ENCODE results near the gene IGFBP6. TPM values are rescaled to one million over a fixed set of nuclear protein-coding genes. Genes with fewer than 3 reads are reported as not detected.
"Not testable (repeated sequence)": the region's sequence is repeated elsewhere in the genome, so short reads cannot be mapped to it uniquely, and the experiment has no call there.

IGFBP6 gene
- total RNA-seq, 1 experiment from 2014 or later: 6.4 TPM

GRCh38 chr12:53095596-53095895 lies 1.9 kb upstream of the IGFBP6 start:
- not testable (repeated sequence) for H3K36me3 Mint-ChIP-seq; H3K9me3 Mint-ChIP-seq; H3K4me3 Mint-ChIP-seq; DNase-seq (ENCODE audit: low spot score); ATAC-seq; H3K27ac Mint-ChIP-seq
- POLR2A ChIA-PET: interaction anchor here (1.2 kb wide), 1 partner anchor 120 kb away, joined by 3 read pairs; no protein-coding TSS in a partner anchor
- Mint-ChIP-seq H3K4me1 (peaks cover 42% of the 10 kb centered on the region), H3K27me3 (ENCODE audit: low read depth) (peaks cover 80% of the 10 kb centered on the region)
- CTCF ChIA-PET: interaction anchor here (1.2 to 14.6 kb wide), 3 partner anchors 33 to 118 kb away, joined by 3 to 474 read pairs (median 52); partner anchors contain the start of gene TNS2

GRCh38 chr12:53096089-53096741 lies 1.3 kb upstream of the IGFBP6 start:
- DNase-seq (ENCODE audit: low spot score): peak; percentile 43

More at GRCh38 chr12:53096089-53096741, 1.3 kb upstream of the IGFBP6 start:
- H3K4me3 Mint-ChIP-seq: peak overlapping the region; percentile 90
- no peak overlapping the region for H3K27ac Mint-ChIP-seq
- peaks cover 42% of the 10 kb centered on the region for H3K4me1 Mint-ChIP-seq
- CTCF ChIA-PET: interaction anchor here (0.9 to 14.6 kb wide), 7 partner anchors 18 to 117 kb away, joined by 3 to 474 read pairs (median 38); partner anchors contain the start of genes SPRYD3 and TNS2
- peak; percentile 39 for ATAC-seq
- POLR2A ChIA-PET: interaction anchor here (1.2 to 1.3 kb wide), 2 partner anchors 30 to 120 kb away, joined by 3 to 6 read pairs; no protein-coding TSS in a partner anchor
- no peaks in the 10 kb centered on the region for H3K9me3 Mint-ChIP-seq
- peaks cover 75% of the 10 kb centered on the region for H3K27me3 Mint-ChIP-seq (ENCODE audit: low read depth)
- no peaks in the 10 kb centered on the region for H3K36me3 Mint-ChIP-seq
- no peak for TF ChIP-seq EMX1 (CRISPR knock-in tag; IDR thresholded peaks at IDR 0.05)
- TF ChIP-seq, protein P1, sequence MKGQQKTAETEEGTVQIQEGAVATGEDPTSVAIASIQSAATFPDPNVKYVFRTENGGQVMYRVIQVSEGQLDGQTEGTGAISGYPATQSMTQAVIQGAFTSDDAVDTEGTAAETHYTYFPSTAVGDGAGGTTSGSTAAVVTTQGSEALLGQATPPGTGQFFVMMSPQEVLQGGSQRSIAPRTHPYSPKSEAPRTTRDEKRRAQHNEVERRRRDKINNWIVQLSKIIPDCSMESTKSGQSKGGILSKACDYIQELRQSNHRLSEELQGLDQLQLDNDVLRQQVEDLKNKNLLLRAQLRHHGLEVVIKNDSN (CRISPR knock-in tag; IDR thresholded peaks at IDR 0.05): no peak
- TF ChIP-seq ZNF532 (CRISPR knock-in tag; IDR thresholded peaks at IDR 0.05; ENCODE audit: borderline replicate concordance): no peak
- no peak for TF ChIP-seq MXD4 (CRISPR knock-in tag; IDR thresholded peaks at IDR 0.05; ENCODE audit: borderline replicate concordance)
- no peak for TF ChIP-seq RELA (CRISPR knock-in tag; IDR thresholded peaks at IDR 0.05; ENCODE audit: borderline replicate concordance)
- no peak for TF ChIP-seq CBFB (CRISPR knock-in tag; IDR thresholded peaks at IDR 0.05; ENCODE audit: low read depth)
- TF ChIP-seq ZNF232 (CRISPR knock-in tag; IDR thresholded peaks at IDR 0.05): no peak
- no peak for TF ChIP-seq TEAD4 (CRISPR knock-in tag; IDR thresholded peaks at IDR 0.05)
- TF ChIP-seq NR1H2 (CRISPR knock-in tag; IDR thresholded peaks at IDR 0.05): no peak
- TF ChIP-seq, protein P2, sequence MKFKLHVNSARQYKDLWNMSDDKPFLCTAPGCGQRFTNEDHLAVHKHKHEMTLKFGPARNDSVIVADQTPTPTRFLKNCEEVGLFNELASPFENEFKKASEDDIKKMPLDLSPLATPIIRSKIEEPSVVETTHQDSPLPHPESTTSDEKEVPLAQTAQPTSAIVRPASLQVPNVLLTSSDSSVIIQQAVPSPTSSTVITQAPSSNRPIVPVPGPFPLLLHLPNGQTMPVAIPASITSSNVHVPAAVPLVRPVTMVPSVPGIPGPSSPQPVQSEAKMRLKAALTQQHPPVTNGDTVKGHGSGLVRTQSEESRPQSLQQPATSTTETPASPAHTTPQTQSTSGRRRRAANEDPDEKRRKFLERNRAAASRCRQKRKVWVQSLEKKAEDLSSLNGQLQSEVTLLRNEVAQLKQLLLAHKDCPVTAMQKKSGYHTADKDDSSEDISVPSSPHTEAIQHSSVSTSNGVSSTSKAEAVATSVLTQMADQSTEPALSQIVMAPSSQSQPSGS (CRISPR knock-in tag; IDR thresholded peaks at IDR 0.05; ENCODE audit: borderline replicate concordance, low read depth): no peak
- TF ChIP-seq, protein P3, sequence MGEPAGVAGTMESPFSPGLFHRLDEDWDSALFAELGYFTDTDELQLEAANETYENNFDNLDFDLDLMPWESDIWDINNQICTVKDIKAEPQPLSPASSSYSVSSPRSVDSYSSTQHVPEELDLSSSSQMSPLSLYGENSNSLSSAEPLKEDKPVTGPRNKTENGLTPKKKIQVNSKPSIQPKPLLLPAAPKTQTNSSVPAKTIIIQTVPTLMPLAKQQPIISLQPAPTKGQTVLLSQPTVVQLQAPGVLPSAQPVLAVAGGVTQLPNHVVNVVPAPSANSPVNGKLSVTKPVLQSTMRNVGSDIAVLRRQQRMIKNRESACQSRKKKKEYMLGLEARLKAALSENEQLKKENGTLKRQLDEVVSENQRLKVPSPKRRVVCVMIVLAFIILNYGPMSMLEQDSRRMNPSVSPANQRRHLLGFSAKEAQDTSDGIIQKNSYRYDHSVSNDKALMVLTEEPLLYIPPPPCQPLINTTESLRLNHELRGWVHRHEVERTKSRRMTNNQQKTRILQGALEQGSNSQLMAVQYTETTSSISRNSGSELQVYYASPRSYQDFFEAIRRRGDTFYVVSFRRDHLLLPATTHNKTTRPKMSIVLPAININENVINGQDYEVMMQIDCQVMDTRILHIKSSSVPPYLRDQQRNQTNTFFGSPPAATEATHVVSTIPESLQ (CRISPR knock-in tag; IDR thresholded peaks at IDR 0.05): no peak
- no peak for TF ChIP-seq GABPB1 (CRISPR knock-in tag; IDR thresholded peaks at IDR 0.05)
- TF ChIP-seq, protein P4, sequence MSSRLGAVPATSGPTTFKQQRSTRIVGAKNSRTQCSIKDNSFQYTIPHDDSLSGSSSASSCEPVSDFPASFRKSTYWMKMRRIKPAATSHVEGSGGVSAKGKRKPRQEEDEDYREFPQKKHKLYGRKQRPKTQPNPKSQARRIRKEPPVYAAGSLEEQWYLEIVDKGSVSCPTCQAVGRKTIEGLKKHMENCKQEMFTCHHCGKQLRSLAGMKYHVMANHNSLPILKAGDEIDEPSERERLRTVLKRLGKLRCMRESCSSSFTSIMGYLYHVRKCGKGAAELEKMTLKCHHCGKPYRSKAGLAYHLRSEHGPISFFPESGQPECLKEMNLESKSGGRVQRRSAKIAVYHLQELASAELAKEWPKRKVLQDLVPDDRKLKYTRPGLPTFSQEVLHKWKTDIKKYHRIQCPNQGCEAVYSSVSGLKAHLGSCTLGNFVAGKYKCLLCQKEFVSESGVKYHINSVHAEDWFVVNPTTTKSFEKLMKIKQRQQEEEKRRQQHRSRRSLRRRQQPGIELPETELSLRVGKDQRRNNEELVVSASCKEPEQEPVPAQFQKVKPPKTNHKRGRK (CRISPR knock-in tag; IDR thresholded peaks at IDR 0.05; ENCODE audit: borderline replicate concordance): no peak
- TF ChIP-seq, protein P5, sequence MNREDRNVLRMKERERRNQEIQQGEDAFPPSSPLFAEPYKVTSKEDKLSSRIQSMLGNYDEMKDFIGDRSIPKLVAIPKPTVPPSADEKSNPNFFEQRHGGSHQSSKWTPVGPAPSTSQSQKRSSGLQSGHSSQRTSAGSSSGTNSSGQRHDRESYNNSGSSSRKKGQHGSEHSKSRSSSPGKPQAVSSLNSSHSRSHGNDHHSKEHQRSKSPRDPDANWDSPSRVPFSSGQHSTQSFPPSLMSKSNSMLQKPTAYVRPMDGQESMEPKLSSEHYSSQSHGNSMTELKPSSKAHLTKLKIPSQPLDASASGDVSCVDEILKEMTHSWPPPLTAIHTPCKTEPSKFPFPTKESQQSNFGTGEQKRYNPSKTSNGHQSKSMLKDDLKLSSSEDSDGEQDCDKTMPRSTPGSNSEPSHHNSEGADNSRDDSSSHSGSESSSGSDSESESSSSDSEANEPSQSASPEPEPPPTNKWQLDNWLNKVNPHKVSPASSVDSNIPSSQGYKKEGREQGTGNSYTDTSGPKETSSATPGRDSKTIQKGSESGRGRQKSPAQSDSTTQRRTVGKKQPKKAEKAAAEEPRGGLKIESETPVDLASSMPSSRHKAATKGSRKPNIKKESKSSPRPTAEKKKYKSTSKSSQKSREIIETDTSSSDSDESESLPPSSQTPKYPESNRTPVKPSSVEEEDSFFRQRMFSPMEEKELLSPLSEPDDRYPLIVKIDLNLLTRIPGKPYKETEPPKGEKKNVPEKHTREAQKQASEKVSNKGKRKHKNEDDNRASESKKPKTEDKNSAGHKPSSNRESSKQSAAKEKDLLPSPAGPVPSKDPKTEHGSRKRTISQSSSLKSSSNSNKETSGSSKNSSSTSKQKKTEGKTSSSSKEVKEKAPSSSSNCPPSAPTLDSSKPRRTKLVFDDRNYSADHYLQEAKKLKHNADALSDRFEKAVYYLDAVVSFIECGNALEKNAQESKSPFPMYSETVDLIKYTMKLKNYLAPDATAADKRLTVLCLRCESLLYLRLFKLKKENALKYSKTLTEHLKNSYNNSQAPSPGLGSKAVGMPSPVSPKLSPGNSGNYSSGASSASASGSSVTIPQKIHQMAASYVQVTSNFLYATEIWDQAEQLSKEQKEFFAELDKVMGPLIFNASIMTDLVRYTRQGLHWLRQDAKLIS (CRISPR knock-in tag; IDR thresholded peaks at IDR 0.05; ENCODE audit: borderline replicate concordance): no peak
- no peak for TF ChIP-seq RORB (CRISPR knock-in tag; IDR thresholded peaks at IDR 0.05)
- TF ChIP-seq JUN (CRISPR knock-in tag; IDR thresholded peaks at IDR 0.05): no peak

Measured in WTC11 (cell line).